ENCODE data around the gene CLIP4. TPM values are rescaled to one million over a fixed set of nuclear protein-coding genes. Genes with fewer than 3 reads are reported as not detected.
A peak's percentile ranks its signal among the peaks of the same experiment; 100 is the strongest.

CLIP4 gene
- total RNA-seq, 3 donors from 2014 or later (not counting 1 experiment from before 2014, with no cell fraction given), result 56.8 to 88.0 (median 72.6) TPM

- H3K4me3 ChIP-seq (ENCODE audit: low read length), result no peak overlapping the region
- no peaks in the 10 kb centered on the region for H3K36me3 ChIP-seq (ENCODE audit: control insufficient read depth, insufficient read depth, low read length)
- WGBS (ENCODE audit: insufficient coverage), result 35% methylated on average over 9 of the region's 9 CpGs
- H3K9me3 ChIP-seq (ENCODE audit: control insufficient read depth, insufficient read depth, low read length), result no peaks in the 10 kb centered on the region
- no peak overlapping the region for H3K27ac Mint-ChIP-seq
- no peaks in the 10 kb centered on the region for H3K27me3 Mint-ChIP-seq (ENCODE audit: low read depth in 2 of 2)
- H3K36me3 Mint-ChIP-seq, result no peaks in the 10 kb centered on the region
- H3K4me1 ChIP-seq (ENCODE audit: control insufficient read depth, insufficient read depth, low read length), result no peaks in the 10 kb centered on the region
- H3K4me3 Mint-ChIP-seq, result no peak overlapping the region
- no peak for ATAC-seq
- TF ChIP-seq, protein P1, sequence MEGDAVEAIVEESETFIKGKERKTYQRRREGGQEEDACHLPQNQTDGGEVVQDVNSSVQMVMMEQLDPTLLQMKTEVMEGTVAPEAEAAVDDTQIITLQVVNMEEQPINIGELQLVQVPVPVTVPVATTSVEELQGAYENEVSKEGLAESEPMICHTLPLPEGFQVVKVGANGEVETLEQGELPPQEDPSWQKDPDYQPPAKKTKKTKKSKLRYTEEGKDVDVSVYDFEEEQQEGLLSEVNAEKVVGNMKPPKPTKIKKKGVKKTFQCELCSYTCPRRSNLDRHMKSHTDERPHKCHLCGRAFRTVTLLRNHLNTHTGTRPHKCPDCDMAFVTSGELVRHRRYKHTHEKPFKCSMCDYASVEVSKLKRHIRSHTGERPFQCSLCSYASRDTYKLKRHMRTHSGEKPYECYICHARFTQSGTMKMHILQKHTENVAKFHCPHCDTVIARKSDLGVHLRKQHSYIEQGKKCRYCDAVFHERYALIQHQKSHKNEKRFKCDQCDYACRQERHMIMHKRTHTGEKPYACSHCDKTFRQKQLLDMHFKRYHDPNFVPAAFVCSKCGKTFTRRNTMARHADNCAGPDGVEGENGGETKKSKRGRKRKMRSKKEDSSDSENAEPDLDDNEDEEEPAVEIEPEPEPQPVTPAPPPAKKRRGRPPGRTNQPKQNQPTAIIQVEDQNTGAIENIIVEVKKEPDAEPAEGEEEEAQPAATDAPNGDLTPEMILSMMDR (IDR thresholded peaks at IDR 0.05), result no peak
- no peaks in the 10 kb centered on the region for H3K9me3 Mint-ChIP-seq
- no peaks in the 10 kb centered on the region for H3K4me1 Mint-ChIP-seq
- no peak overlapping the region for H3K27ac ChIP-seq (ENCODE audit: low read length)
- intact Hi-C loops (cut with micrococcal nuclease), result no loop called here
- H3K27me3 ChIP-seq (ENCODE audit: control insufficient read depth, insufficient read depth, low read length), result no peaks in the 10 kb centered on the region
- no peak for DNase-seq
These were observed 98.7 kb downstream of the CLIP4 start for GRCh38 chr2:29213888-29214291.

GRCh38 chr2:29215073-29215472 is 99.9 kb downstream of the CLIP4 start:
- H3K4me3 Mint-ChIP-seq, result no peak overlapping the region
- H3K9me3 ChIP-seq (ENCODE audit: control insufficient read depth, insufficient read depth, low read length), result no peaks in the 10 kb centered on the region
- WGBS (ENCODE audit: insufficient coverage), result 84% methylated on average over 5 of the region's 5 CpGs

DNA sequence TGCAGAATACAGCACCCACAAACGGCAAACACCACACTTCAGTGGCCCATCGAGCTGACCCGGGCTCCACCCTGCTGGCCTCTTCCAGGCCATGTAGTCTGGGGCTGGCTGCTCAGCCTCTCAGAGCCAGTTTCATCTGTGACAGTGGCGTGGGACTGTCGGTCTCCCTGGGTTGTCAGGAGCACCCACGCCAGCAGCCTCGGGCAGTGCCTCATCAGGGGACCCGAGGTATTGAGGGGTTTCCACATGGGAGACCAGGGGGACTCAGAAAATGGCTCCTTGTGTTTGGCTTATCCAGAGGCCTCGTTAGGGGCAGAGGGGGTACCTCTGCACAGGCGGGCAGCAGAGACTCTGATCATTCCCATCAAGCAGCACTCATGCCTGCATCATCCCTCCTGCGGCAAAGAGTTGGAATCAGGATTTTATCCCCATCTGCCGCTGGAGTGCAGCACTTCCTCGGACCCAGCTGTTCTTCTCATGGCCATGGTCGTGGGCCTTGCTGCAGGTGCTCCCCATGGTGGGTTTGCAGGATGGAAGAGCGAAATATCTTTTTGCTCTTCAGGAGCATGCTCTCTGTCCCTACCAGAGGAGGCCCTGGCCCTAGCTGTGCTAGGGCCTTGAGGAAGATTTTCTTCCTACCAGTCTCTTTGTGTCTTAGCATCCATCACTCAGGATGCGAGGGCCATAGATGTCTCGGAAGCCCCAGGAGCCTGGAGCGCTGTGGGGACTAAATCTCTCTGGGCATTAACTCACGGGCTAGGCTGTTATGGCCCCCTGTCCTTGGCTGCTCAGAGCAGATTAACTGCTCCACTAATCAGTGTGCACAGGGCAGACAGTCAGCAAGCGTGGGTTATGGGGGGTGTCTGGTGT is 100.8 kb downstream of the CLIP4 start:
- DNase-seq (no peak), ATAC-seq (peak in 1 of 3 donors; percentile 8)
- no peaks in the 10 kb centered on the region for H3K9me3 Mint-ChIP-seq
- TF ChIP-seq, protein P1 (IDR thresholded peaks at IDR 0.05), result no peak
- no peaks in the 10 kb centered on the region for H3K4me1 Mint-ChIP-seq
- H3K27me3 ChIP-seq (ENCODE audit: control insufficient read depth, insufficient read depth, low read length), result no peaks in the 10 kb centered on the region
- no peak overlapping the region for H3K4me3 Mint-ChIP-seq
- H3K9me3 ChIP-seq (ENCODE audit: control insufficient read depth, insufficient read depth, low read length), result no peaks in the 10 kb centered on the region
- no peaks in the 10 kb centered on the region for H3K4me1 ChIP-seq (ENCODE audit: control insufficient read depth, insufficient read depth, low read length)
- H3K27ac ChIP-seq (ENCODE audit: low read length), result no peak overlapping the region
- WGBS (ENCODE audit: insufficient coverage), result 94% methylated on average over 20 of the region's 20 CpGs
- intact Hi-C loops (cut with micrococcal nuclease), result no loop called here
- H3K27ac Mint-ChIP-seq, result no peak overlapping the region
- no peak overlapping the region for H3K4me3 ChIP-seq (ENCODE audit: low read length)
- no peaks in the 10 kb centered on the region for H3K27me3 Mint-ChIP-seq (ENCODE audit: low read depth in 2 of 2)
- no peaks in the 10 kb centered on the region for H3K36me3 Mint-ChIP-seq
- H3K36me3 ChIP-seq (ENCODE audit: control insufficient read depth, insufficient read depth, low read length), result no peaks in the 10 kb centered on the region

More at GRCh38 chr2:29215073-29215472, 99.9 kb downstream of the CLIP4 start:
- H3K4me1 ChIP-seq (ENCODE audit: control insufficient read depth, insufficient read depth, low read length), result no peaks in the 10 kb centered on the region
- no peak for ATAC-seq
- no peaks in the 10 kb centered on the region for H3K36me3 ChIP-seq (ENCODE audit: control insufficient read depth, insufficient read depth, low read length)
- no peak overlapping the region for H3K27ac Mint-ChIP-seq
- intact Hi-C loops (cut with micrococcal nuclease), result no loop called here
- H3K9me3 Mint-ChIP-seq, result no peaks in the 10 kb centered on the region
- no peak for DNase-seq
- no peaks in the 10 kb centered on the region for H3K4me1 Mint-ChIP-seq
- H3K27me3 Mint-ChIP-seq (ENCODE audit: low read depth in 2 of 2), result no peaks in the 10 kb centered on the region
- TF ChIP-seq, protein P1 (IDR thresholded peaks at IDR 0.05), result no peak
- H3K36me3 Mint-ChIP-seq, result no peaks in the 10 kb centered on the region
- no peak overlapping the region for H3K27ac ChIP-seq (ENCODE audit: low read length)
- H3K4me3 ChIP-seq (ENCODE audit: low read length), result no peak overlapping the region
- no peaks in the 10 kb centered on the region for H3K27me3 ChIP-seq (ENCODE audit: control insufficient read depth, insufficient read depth, low read length)

DNA sequence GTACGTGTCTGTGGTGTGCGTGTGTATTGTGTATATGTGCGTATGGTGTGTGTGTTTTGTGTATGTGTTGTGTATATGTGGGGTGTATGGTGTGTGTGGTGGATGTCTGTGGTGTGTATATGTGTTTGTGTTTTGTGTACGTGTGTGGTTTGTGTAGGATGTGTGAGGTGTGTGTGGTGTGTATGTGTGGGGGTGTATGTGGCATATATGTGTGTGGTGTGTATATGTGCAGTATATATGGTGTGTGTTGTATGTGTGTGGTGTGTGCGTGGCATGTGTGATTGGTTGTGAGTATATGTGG is 101.3 kb downstream of the CLIP4 start:
- H3K4me3 Mint-ChIP-seq, result no peak overlapping the region
- 95% methylated on average over 5 of the region's 5 CpGs for WGBS (ENCODE audit: insufficient coverage)
- H3K9me3 ChIP-seq (ENCODE audit: control insufficient read depth, insufficient read depth, low read length), result no peaks in the 10 kb centered on the region

More for the DNA sequence above, 101.3 kb downstream of the CLIP4 start:
- Histone ChIP-seq H3K27me3 (ENCODE audit: control insufficient read depth, insufficient read depth, low read length) (no peaks in the 10 kb centered on the region), H3K27ac (ENCODE audit: low read length) (no peak overlapping the region), H3K4me3 (ENCODE audit: low read length) (no peak overlapping the region), H3K4me1 (ENCODE audit: control insufficient read depth, insufficient read depth, low read length) (no peaks in the 10 kb centered on the region), H3K36me3 (ENCODE audit: control insufficient read depth, insufficient read depth, low read length) (no peaks in the 10 kb centered on the region)
- no peaks in the 10 kb centered on the region for H3K4me1 Mint-ChIP-seq
- H3K9me3 Mint-ChIP-seq, result no peaks in the 10 kb centered on the region
- no peaks in the 10 kb centered on the region for H3K27me3 Mint-ChIP-seq (ENCODE audit: low read depth in 2 of 2)
- DNase-seq (no peak), ATAC-seq (peak in 1 of 3 donors; percentile 27)
- TF ChIP-seq, protein P1 (IDR thresholded peaks at IDR 0.05), result no peak
- no peaks in the 10 kb centered on the region for H3K36me3 Mint-ChIP-seq
- H3K27ac Mint-ChIP-seq, result no peak overlapping the region
- intact Hi-C loops (cut with micrococcal nuclease), result no loop called here
